NCI-H2196 (cell line): ENCODE data around the gene TPD52L1.
"Not testable (repeated sequence)": the region's sequence is repeated elsewhere in the genome, so short reads cannot be mapped to it uniquely, and the experiment has no call there.

Source experiments
- DNase-seq: peaks from one replicate; lab custom pipeline; 2025; ENCODE audit not compliant: unreplicated experiment; lab: John Stamatoyannopoulos, UW

TPD52L1 gene, protein sequence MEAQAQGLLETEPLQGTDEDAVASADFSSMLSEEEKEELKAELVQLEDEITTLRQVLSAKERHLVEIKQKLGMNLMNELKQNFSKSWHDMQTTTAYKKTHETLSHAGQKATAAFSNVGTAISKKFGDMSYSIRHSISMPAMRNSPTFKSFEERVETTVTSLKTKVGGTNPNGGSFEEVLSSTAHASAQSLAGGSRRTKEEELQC

DNA sequence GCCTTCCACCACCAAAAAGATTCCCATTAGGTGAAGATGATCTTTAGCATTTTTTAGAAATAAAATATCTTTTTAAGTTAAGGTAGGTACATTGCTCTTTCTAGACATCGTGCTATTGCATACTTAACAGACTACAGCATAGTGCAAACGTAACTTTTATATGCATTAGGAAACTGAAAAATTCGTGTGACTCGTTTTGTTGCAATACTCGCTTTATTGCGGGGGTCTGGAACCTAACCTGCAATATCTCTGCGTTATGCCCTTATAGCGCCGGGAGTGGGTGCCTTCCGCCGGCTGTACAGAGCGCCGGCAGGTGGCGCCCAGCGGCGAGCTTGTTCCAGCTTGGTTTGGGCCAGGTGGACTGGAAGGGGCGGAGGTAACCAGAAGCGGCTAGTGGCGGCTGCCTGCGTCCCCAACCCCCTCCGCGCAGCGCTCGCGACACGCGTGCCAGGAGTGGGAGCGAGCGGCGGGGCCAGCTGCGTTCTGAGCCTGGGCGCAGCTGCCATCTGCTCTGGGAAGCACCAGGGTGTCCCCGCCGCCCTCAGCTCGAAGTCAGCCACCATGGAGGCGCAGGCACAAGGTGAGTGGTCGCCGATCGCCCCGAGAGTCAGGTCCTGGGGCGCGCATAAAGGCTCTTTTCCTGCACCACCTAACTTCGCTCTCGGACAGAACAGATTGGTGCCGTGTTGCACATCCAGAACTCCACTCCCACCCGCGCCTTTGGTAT, at the start of gene TPD52L1:
Gene TPD52L1 (plus strand): TSS at position 383 of the 727 bp plus-strand sequence. CDS start 179 bp downstream, at position 562.
- peak; percentile 74 for DNase-seq

DNA sequence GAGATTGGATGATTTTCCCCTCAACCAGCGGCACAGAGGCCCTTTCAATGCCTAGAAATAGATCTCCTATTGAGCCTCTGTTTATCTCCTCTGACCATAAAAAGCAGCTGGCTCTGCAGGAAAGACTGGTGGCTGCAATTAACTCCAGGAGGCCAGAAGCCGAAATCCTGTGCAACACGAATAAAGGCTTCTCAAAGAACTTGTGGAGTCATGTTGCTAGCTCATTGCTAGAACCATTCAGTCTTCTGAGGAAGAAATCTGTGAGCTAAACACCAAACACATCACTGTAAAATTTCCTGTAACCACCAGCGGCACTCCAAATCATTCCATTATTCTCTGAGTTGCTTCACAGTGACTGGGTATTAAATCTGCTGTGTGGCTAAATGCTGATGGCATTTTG, 49.1 kb upstream of the TPD52L1 start:
- DNase-seq = no peak

DNA sequence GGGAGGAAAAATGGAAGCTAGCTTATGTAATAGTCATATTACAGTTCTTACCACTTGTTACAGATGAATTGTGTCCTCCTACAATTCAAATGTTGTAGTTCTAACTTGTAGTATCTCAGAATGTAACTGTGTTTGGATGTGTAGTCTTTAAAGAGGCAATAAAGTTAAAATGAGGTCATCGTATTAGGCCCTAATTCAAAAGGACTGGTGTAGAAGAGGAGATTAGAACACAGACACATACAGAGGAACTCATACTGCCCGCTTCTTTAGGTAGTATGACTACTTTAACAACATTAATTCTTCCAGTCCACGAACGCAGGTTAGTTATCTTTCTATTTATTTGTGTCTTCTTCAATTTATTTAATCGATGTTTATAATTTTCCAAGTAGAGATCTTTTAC, 46.5 kb upstream of the TPD52L1 start:
- DNase-seq = no peak

DNA sequence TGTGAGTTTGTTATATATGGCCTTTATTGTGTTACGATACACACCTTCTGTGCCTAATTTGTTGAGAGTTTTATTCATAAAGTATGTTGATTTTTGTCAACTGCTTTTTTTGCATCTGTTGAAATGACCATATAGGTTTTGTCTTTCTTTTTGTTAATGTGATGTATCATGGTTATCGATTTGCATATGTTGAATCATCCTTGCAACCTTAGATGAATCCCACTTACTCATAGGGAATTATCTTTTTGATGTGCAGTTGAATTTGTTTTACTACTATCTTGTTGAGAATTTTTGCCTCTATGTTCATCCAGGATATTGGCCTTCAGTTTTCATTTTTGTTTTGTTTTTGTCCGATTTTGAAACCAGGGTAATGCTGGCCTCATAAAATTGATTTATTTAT, 45.7 kb upstream of the TPD52L1 start:
- no peak for DNase-seq

DNA sequence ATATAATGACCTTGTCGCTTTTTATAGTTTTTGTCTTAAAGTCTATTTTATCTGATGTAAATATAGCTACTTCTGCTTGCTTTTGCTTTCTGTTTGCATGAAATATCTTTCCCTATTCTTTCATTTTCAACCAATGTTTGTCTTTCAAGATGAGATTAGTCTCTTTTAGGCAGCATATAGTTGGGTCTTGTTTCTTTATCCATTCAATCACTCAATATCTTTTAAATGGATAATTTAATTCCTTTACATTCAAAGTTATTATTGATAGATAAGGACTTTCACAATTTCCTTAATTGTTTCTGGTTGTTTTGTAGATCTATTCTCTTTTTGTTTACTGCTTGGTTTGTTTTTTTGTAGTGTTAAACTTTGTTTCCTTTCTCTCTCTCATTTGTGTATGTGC, 43.5 kb upstream of the TPD52L1 start:
- no peak for DNase-seq

DNA sequence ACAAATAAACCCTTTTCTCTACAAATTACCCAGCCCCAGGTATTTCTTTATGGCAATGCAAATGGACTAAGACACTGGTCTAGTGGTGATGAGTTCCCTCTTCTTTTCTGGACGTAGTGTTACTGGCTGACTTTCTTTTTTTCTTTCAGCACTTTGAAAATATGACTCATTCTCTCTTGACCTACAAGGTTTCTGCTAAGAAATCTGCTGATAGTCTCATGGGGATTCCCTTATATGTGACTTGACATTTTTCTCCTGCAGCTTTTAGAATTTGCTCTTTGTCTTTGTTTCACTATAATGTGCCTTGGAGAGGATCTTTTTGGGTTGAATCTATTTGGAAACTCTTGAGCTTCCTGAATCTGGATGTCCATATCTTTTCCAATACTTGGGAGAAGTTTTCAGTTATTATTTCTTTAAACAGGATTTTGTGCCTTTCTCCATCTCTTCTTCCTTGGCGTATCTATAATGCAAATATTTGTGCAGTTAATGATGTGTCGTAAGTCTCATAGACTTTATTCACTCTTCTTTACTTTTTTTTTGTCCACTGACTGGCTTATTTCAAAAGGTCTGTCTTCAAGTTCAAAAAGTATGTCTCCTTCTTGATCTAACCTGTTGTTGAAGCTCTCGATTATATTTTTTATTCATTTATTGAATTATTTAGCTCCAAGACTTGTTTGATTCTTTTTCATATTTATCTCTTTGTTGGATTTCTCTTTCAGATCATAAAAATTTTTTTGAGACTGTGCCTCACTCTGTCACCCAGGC, 42.2 kb upstream of the TPD52L1 start:
- DNase-seq = no peak

DNA sequence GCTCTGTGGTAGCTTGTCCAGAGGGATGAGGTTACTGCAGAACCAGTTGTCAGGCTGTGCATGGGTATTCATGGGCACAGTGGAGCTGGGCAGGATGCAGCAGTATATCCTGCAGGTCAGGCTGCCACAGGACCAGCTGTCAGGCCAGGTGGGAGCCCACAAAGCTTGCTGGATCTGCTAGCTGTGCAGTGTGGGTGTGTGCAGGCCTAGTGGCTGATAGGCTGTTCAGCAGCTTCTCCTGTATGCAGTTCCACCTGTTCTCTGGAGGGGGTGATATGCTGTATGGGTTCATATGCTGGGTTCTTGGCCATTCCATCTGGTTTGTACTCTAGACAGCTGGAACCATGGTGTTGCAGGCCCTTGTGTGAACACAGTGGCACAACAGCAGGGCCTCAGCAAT, 40.6 kb upstream of the TPD52L1 start:
- DNase-seq = no peak

DNA sequence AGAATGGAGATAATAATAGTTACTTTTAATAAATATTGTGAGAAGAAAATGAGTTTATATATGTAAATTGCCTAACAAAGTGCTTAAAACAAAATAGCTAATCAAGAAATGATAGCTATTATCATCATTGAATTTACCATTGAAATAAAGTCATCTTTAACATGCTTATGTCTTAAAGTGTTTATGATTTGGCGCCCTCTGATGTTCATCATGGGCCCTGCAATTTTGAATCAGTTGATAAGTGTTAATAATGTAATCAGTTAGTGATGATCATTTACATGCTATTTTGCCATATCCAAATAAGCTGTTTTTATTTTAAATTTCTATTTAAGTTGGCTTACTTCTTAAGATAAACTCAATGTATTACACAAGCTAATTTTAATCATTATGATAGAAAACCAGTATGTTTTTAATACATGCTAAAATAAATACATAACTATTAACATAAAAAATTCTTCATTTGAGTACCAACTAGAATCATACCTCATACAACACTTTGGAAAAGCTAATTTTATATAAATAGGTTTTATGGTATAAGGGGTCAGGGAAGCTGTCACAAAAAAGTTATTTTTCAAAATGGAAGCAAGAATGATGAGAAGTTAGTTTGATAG, 39.2 kb upstream of the TPD52L1 start:
- DNase-seq = peak; percentile 48

DNA sequence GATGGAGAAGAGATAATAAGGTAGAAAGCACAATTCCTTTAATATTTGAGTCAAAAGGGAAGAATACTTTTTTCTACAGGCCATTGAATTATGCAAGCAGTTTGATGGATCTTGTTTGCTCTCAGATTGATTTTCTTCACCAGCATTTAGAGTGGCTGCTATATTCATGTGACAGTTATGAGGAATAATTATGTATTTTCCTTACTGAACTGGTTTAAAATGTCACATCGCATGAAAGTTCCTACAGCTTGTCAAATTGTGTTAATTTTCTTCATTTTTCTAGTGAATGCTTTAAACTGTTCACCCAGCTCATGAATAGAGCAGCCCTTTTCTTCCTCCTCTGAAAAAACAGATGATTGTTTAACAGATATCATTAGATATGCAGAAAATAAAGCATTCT, 37.4 kb upstream of the TPD52L1 start:
- no peak for DNase-seq

DNA sequence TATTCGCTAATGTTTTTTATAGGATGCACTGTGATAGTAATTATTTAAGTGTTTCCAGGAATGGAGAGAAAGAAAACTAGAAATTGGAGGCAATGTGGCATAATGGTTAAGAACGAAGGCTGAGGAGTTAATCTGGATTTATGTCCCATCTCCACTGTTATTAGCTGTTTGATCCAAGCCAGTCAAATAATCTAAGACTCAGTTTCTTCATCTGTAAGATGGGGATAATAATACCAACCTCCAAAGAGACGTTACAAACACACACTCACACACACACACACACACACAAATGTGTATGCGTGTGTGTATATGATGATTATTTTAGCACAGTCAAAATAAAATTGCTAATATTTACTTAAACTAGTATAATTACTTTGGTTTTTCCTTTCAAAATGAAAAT, 36.9 kb upstream of the TPD52L1 start:
- DNase-seq = no peak

DNA sequence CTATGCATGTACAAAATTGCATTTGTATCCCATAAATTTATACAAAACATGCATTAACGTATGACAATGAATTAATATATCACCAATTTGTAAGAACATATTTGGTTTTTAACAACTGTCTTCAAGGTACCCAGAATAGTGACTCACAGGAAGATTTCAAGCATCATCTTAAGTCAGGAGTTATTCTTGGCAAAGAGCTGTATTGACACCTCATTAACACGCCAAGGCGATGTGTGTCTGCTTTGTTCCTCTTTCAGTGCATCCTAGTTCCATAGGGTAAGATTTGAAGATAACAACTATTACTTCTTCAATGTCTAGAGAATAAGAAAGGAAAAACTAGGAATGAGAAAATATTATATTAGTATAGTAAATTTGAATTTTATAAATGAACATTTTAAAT, 35.8 kb upstream of the TPD52L1 start:
- no peak for DNase-seq

DNA sequence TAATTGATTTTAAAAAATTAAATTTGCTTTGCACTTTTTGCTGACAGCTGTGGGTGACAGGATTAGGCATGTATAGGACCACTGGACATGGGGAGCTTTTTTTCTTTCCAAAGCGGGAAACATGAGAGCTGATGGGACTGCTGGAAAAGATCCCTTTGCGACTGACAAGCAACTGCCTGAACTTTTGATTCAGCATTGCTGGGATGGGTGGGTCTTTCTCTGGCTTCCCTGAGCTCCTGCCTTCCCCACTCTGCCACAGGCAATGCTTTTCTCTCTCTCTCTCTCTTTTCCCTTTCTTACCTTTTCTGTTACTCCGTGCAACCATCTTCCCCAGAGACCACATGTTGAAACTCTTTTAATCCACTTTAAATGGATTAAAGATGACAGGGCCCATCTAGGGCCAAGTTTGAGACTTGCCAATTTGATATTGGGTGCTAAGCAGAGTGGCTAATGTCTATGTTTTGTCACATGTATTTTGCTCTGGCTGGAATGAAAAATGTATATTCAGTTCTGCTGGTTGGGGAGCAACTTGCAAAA, 33.5 kb upstream of the TPD52L1 start:
- no peak for DNase-seq

DNA sequence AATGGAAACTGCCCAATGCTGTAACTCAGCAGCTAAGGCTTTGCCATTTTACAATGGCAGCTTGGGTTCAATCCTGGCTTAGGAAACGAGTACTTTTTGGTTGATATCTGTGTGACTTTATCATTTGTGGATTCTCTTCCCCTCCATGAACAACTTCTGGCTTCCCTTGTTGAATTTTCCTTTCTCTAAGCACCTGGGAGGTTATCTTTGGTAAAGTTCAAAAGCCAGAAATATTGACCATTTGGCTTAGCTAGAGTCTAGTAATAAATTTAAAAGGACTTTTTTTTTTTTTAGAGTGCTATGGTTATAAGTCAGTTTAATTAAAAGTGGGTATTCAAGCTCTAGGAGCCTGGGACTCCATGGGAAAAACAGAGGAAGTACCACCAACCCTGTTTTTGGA, 31.7 kb upstream of the TPD52L1 start:
- no peak for DNase-seq

DNA sequence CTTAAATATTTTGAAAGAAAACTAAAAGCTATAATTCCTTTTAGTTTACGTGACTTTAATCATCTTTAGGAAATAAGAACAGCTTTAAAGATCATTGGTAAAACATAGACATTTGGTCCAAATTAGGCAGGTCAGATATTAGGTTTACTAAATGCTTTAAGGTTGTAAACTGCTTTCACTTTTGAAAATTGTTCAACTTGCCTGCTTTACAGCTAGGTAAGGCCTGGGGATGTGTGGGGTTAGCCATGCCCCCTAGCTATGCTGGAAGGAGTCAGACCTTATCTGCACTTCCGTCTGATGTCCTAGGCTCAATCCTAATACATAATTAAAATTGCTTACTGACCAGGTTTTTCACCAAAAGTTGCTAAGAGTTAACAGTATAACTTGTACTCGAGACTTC, 30.5 kb upstream of the TPD52L1 start:
- no peak for DNase-seq

DNA sequence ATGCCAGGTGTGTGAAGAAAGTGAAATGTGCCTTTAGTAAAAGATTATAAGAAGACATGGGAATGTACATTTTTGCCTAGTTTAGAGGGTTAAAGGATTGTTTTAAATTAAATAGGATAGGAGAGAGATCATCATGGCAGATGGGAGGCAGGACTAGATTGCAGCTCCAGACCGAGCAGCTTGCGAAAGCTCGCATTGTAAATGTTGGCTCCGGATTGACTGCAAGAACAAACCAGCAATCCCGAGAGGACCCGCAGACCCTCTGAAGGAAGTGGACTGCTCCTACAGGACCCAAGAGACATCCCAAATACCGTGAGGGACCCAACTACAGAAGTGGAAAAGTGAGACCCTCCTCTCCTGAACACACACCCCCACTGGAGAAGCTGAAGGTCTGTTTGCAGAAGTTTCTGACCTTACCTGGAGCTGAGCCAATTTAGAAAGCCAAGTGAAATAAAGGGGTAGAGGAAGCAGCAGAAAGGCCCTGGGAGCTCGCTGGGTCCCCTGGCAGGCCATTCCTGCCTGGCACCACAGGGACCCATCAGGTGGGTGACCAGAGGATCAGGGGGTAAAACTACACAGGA, 30.0 kb upstream of the TPD52L1 start:
- DNase-seq = no peak

DNA sequence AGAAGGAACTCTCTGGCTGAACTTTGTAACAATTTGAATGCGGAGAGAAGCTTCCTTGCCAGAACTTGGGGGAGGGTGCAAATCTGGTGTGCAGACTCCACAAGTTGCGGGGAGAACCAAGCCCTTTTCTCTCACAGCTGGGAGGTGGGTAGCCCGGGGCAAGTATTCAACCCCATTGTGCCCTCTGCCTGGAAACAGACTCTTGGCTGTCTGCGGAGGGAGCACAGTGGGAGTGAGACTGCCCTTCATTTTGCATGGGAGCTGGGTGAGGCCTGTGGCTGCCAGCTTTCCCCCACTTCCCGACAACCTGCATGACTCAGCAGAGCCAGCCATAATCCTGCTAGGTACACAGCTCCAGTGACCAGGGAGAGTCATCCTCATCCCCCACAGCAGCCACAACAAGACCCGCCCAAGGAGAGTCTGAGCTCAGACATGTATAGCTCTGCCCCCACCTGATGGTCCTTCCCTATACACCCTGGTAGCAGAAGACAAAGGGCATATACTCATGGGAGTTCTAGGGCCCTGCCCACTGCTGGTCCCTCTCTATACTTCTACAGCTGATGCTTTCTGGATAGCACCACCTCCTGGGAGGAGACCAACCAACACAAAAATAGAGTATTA, 29.4 kb upstream of the TPD52L1 start:
- no peak for DNase-seq

DNA sequence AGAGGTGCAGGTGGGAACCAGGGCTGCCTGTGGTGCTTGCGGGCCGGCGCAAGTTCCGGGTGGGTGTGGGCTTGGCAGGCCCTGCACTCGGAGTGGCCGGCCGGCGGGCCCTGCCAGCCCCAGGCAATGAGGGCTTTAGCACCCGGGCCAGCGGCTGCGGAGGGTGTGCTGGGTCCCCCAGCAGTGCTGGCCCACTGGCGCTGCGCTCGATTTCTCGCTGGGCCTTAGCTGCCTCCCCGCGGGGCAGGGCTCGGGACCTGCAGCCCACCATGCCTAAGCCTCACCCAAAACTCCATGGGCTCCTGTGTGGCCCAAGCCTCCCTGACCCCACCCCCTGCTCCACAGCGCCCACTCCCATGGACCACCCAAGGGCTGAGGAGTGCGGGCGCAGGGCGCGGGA, 27.7 kb upstream of the TPD52L1 start:
- DNase-seq = not testable (repeated sequence)

DNA sequence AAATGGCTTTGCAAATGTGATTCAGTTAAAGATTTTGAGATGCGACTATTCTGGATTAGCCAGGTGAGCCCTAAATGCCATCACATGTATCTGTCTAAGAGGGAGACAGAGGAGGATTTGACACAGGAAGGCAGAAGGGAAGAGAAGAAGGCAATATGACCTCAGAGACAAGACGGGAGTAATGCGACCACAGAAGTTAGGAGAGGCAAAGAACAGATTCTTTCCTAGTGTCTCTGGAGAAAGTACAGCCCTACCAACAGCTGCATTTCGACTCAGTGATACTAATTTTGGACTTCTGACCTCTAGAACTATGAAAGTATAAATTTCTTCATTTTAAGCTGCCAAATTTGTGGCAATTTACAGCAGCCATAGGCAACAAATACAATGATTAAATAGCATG, 24.2 kb upstream of the TPD52L1 start:
- no peak for DNase-seq

DNA sequence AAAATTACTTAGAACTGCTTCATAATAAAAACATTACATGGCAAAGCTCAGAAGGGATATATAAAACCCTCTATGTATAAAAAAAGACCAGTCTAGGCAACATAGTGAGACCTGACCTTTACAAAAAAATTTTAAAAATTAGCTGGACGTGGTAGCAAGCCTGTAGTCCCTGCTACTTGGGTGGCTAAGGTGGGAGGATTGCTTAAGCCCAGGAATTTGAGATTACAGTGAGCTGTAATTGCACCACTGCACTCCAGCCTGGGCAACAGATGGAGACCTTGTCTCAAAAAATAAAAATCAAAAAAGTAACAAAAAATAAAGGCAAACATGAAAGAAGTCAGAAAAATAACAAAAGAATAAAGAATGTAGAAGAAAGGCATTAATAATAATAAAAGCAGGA, 21.5 kb upstream of the TPD52L1 start:
- no peak for DNase-seq

DNA sequence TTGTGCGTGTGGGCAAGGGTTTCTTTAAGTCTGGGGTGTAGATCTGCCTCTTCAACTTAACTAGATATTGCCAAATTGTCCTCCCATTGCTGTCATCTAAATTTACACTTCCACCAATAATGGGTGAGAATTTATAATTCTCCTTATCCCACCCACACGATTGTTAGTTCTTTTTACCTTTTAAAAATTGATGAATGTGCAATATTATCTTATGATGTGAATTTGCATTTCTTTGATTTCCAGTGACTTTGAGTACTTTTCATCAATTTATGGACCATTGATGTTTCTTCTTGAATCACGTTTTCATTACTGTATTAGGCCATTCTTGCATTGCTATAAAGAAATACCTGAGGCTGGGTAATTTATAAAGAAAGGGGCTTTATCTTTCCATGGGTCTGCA, 17.2 kb upstream of the TPD52L1 start:
- no peak for DNase-seq

DNA sequence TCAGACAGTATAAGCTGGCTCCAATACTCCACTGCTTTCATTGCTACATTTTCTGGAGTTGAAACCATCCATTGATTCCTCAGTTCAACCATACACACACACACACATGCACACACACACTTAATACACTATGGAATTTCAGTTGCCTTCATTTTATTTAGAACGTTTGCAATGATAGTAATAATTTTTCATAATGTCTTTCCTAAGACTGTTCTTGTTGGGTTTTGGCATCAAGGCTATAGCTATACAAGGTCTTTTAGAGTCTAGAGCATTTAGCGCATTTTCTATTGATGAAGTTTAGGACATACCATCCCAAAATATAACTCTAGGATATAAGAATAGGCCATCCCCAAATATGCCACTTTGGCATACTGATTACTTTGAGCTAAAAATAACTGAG, 15.5 kb upstream of the TPD52L1 start:
- DNase-seq = no peak
